CD4-positive, alpha-beta T cell (primary cell): ENCODE data around the gene SPRED2. TPM values are rescaled to one million over a fixed set of nuclear protein-coding genes. Genes with fewer than 3 reads are reported as not detected.

Experiments
- ATAC-seq: fragments of 200-7000 bp; cut with Tn5 transposase; one replicate; pipeline ENCODE4 v1.10.0; 2022; ENCODE audit warnings: mild to moderate bottlenecking; ENCODE audit not compliant: poor library complexity
- CTCF ChIA-PET: fragments of 350-600 bp; sonication (Branson Sonifier 250); formaldehyde crosslinking; loops from one replicate; lab custom pipeline; 2021; ENCODE audit warnings: antibody characterized with exemption, inconsistent platforms; lab: Charles Lee
- POLR2A ChIA-PET: fragments of 350-600 bp; sonication (Branson Sonifier 250); formaldehyde crosslinking; loops from one replicate; lab custom pipeline; 2021; ENCODE audit warnings: antibody characterized with exemption, inconsistent platforms; lab: Charles Lee
- DNase-seq, 14 experiments: peaks; one replicate each; pipeline ENCODE4 v3.0.0-alpha.2; 2013 to 2020; ENCODE audit warnings: mixed read lengths in 2 of 14
- H3K27ac ChIP-seq, 2 donors: one replicate each; pipeline versions ENCODE4 v1.5.1 to v1.7.0; 2013; ENCODE audit warnings: low read length in 2 of 2, low read depth in 1 of 2, mild to moderate bottlenecking in 1 of 2
- H3K27me3 ChIP-seq, 2 experiments: 1 replicate in 1 of 2; 2 replicates in 1 of 2; pipeline versions ENCODE4 v1.6.1 to v1.7.0; 2013; ENCODE audit warnings: low read length in 2 of 2, control low read depth in 1 of 2, mild to moderate bottlenecking in 1 of 2, moderate library complexity in 1 of 2; ENCODE audit not compliant: insufficient read depth in 2 of 2, control insufficient read depth in 1 of 2
- H3K36me3 ChIP-seq: one replicate; pipeline ENCODE4 v1.6.1; 2013; ENCODE audit warnings: low read length, control low read depth; ENCODE audit not compliant: insufficient read depth
- H3K4me1 ChIP-seq: one replicate; pipeline ENCODE4 v1.6.1; 2013; ENCODE audit warnings: low read length, control low read depth; ENCODE audit not compliant: insufficient read depth
- H3K4me3 ChIP-seq: one replicate; pipeline ENCODE4 v1.5.1; 2013; ENCODE audit warnings: mild to moderate bottlenecking, low read length, moderate library complexity
- H3K9me3 ChIP-seq, 2 experiments: 1 replicate in 1 of 2; 2 replicates in 1 of 2; pipeline versions ENCODE4 v1.6.1 to v1.7.0; 2013; ENCODE audit warnings: low read length in 2 of 2, mild to moderate bottlenecking in 2 of 2, control low read depth in 1 of 2, moderate library complexity in 1 of 2; ENCODE audit not compliant: control insufficient read depth in 1 of 2, insufficient read depth in 1 of 2
- H3K27ac Mint-ChIP-seq: one replicate; pipeline ENCODE4 v1.8.0; 2020; ENCODE audit warnings: mixed read lengths
- H3K27me3 Mint-ChIP-seq: one replicate; pipeline ENCODE4 v1.8.0; 2021; ENCODE audit warnings: mixed read lengths
- H3K36me3 Mint-ChIP-seq: one replicate; pipeline ENCODE4 v1.8.0; 2021; ENCODE audit warnings: low read depth, mixed read lengths
- H3K4me1 Mint-ChIP-seq: one replicate; pipeline ENCODE4 v1.8.0; 2021; ENCODE audit warnings: low read depth, mixed read lengths
- H3K4me3 Mint-ChIP-seq: one replicate; pipeline ENCODE4 v1.8.0; 2020; ENCODE audit warnings: mild to moderate bottlenecking, mixed read lengths
- H3K9me3 Mint-ChIP-seq: one replicate; pipeline ENCODE4 v1.8.0; 2020; ENCODE audit warnings: mixed read lengths
- intact Hi-C, 2 experiments: fragments of 100-400 bp; cut with DNase I in 1 of 2; cut with micrococcal nuclease in 1 of 2; formaldehyde crosslinking; loops; one replicate each; pipeline versions ENCODE4 v1.15.1 to v1.9.0; 2023 to 2025; cut with DNase I, micrococcal nuclease
- total RNA-seq, 174 experiments: library from RNA in 2 of 174; stranded (reverse) in 2 of 174; gene quantifications; one replicate each; pipeline ENCODE4 v1.2.3 and lab custom pipeline; 2021 to 2026
- TF ChIP-seq, protein P1 (sequence below): fragments of 200-600 bp; IDR thresholded peaks from one replicate; pipeline ENCODE4 v1.8.0; 2022; ENCODE audit warnings: antibody characterized with exemption, mild to moderate bottlenecking

The SPRED2 gene
- total RNA-seq, 2 experiments from 2014 or later = 2.5 to 2.8 TPM

- H3K27ac ChIP-seq = no peak overlapping the region
- intact Hi-C loops = no loop called here
- no peak for DNase-seq
- H3K9me3 ChIP-seq = peaks cover 0 to 6% of the 10 kb centered on the region in 2 experiments
- ChIA-PET POLR2A (no interaction called here), CTCF (no interaction called here)
- no peaks in the 10 kb centered on the region for H3K36me3 ChIP-seq
- TF ChIP-seq, protein P1, sequence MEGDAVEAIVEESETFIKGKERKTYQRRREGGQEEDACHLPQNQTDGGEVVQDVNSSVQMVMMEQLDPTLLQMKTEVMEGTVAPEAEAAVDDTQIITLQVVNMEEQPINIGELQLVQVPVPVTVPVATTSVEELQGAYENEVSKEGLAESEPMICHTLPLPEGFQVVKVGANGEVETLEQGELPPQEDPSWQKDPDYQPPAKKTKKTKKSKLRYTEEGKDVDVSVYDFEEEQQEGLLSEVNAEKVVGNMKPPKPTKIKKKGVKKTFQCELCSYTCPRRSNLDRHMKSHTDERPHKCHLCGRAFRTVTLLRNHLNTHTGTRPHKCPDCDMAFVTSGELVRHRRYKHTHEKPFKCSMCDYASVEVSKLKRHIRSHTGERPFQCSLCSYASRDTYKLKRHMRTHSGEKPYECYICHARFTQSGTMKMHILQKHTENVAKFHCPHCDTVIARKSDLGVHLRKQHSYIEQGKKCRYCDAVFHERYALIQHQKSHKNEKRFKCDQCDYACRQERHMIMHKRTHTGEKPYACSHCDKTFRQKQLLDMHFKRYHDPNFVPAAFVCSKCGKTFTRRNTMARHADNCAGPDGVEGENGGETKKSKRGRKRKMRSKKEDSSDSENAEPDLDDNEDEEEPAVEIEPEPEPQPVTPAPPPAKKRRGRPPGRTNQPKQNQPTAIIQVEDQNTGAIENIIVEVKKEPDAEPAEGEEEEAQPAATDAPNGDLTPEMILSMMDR = no peak
- H3K4me1 ChIP-seq = no peaks in the 10 kb centered on the region
- no peaks in the 10 kb centered on the region for H3K27me3 ChIP-seq
- no peak overlapping the region for H3K4me3 ChIP-seq
- no peak overlapping the region for H3K27ac Mint-ChIP-seq
- H3K27me3 Mint-ChIP-seq = no peaks in the 10 kb centered on the region
- H3K4me3 Mint-ChIP-seq = no peak overlapping the region
- no peaks in the 10 kb centered on the region for H3K9me3 Mint-ChIP-seq
- no peak for ATAC-seq
- H3K36me3 Mint-ChIP-seq = no peaks in the 10 kb centered on the region
- no peaks in the 10 kb centered on the region for H3K4me1 Mint-ChIP-seq
Measured at GRCh38 chr2:65311596-65311995, 120.8 kb downstream of the SPRED2 start.

- ChIA-PET POLR2A (no interaction called here), CTCF (no interaction called here)
- intact Hi-C loops = no loop called here
- H3K27me3 ChIP-seq = no peaks in the 10 kb centered on the region
- no peaks in the 10 kb centered on the region for H3K36me3 Mint-ChIP-seq
- no peak overlapping the region for H3K4me3 ChIP-seq
- no peaks in the 10 kb centered on the region for H3K9me3 Mint-ChIP-seq
- TF ChIP-seq, protein P1 = no peak
- no peaks in the 10 kb centered on the region for H3K36me3 ChIP-seq
- no peaks in the 10 kb centered on the region for H3K27me3 Mint-ChIP-seq
- H3K27ac Mint-ChIP-seq = no peak overlapping the region
- DNase-seq = no peak
- H3K4me1 ChIP-seq = no peaks in the 10 kb centered on the region
- H3K4me1 Mint-ChIP-seq = no peaks in the 10 kb centered on the region
- no peak overlapping the region for H3K27ac ChIP-seq
- no peak overlapping the region for H3K4me3 Mint-ChIP-seq
- peaks cover 0 to 6% of the 10 kb centered on the region in 2 experiments for H3K9me3 ChIP-seq
- no peak for ATAC-seq
Measured at GRCh38 chr2:65311049-65311448, 121.3 kb downstream of the SPRED2 start.

DNA sequence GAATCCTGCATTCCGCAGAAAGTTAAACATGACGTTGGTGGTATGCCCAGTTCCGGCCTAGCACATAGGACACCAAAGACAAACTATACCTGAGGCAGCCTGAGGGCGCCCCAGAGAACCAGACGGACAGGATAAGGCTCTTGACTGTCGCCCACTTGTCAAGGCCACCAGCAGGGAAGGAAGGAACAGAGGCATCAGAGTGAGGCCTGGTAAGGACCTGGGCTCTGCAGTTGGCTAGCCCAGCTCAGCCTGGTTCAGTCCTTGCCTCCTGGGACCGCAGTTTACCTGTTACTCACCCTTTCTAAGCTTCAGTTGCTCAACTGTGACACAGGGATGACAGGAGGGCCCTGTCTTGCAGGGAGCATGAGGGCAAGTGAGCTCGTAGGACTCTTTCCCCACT lies 122.7 kb downstream of the SPRED2 start:
- Mint-ChIP-seq H3K9me3 (no peaks in the 10 kb centered on the region), H3K27ac (no peak overlapping the region), H3K4me1 (no peaks in the 10 kb centered on the region), H3K27me3 (no peaks in the 10 kb centered on the region), H3K36me3 (no peaks in the 10 kb centered on the region), H3K4me3 (no peak overlapping the region)
- Histone ChIP-seq H3K9me3 (peaks cover 0 to 6% of the 10 kb centered on the region in 2 experiments), H3K36me3 (no peaks in the 10 kb centered on the region), H3K27me3 (no peaks in the 10 kb centered on the region), H3K27ac (no peak overlapping the region), H3K4me3 (no peak overlapping the region), H3K4me1 (no peaks in the 10 kb centered on the region)
- DNase-seq = no peak
- ChIA-PET POLR2A (no interaction called here), CTCF (interaction anchor here (0.9 kb wide), 1 partner anchor 22 kb away, joined by 3 read pairs; no protein-coding TSS in a partner anchor)
- ATAC-seq = no peak
- intact Hi-C loops = no loop called here
- TF ChIP-seq, protein P1 = no peak
